22Rv1 (cell line): Measurements from ENCODE around the gene SPATA16.

Experiments
- CTCF ChIP-seq: fragments of 450-650 bp; IDR thresholded peaks from 2 replicates; pipeline ENCODE4 v1.5.1; 2017; ENCODE audit warnings: mild to moderate bottlenecking
- ZFX ChIP-seq: fragments of 450-650 bp; IDR thresholded peaks from 2 replicates; pipeline ENCODE4 v1.6.1; 2017; ENCODE audit warnings: antibody characterized with exemption, borderline replicate concordance

- TF ChIP-seq CTCF = no peak
- TF ChIP-seq ZFX = no peak
These were observed 31.9 kb downstream of the SPATA16 start for GRCh38 chr3:173109143-173109542.
